Vagina (tissue), 2 donors: Measurements from ENCODE around the gene PPP2R2D. TPM values are rescaled to one million over a fixed set of nuclear protein-coding genes. Genes with fewer than 3 reads are reported as not detected.
A peak's percentile ranks its signal among the peaks of the same experiment; 100 is the strongest.

Experiments used
- DNase-seq, 2 donors: peaks; one replicate each; pipeline ENCODE4 v3.0.0-alpha.2; 2017; ENCODE audit errors: extremely low spot score in 2 of 2
- H3K27ac ChIP-seq: fragments of 200-600 bp; sonication (generic); one replicate; pipeline ENCODE4 v1.5.1; 2019
- H3K27me3 ChIP-seq: fragments of 200-600 bp; sonication (generic); one replicate; pipeline ENCODE4 v1.5.1; 2019
- H3K36me3 ChIP-seq, 2 donors: fragments of 200-600 bp; sonication (generic); one replicate each; pipeline ENCODE4 v1.5.1; 2017 to 2019
- H3K4me1 ChIP-seq: fragments of 200-600 bp; sonication (generic); one replicate; pipeline ENCODE4 v1.5.1; 2019
- H3K4me3 ChIP-seq, 2 donors: fragments of 200-600 bp; sonication (generic); 1 replicate in 1 of 2; 2 replicates in 1 of 2; pipeline ENCODE4 v1.5.1; 2016 to 2019
- H3K9me3 ChIP-seq: fragments of 200-600 bp; sonication (generic); one replicate; pipeline ENCODE4 v1.5.1; 2019
- CTCF ChIP-seq, 3 experiments: fragments of 450-650 bp in 2 of 3; fragments of 200-600 bp in 1 of 3; sonication (generic) in 1 of 3; IDR thresholded peaks; one replicate each; pipeline ENCODE4 v1.5.1; 2017 to 2019; ENCODE audit warnings: antibody characterized with exemption in 3 of 3, mild to moderate bottlenecking in 2 of 3, moderate library complexity in 2 of 3
- POLR2A ChIP-seq, 2 donors: fragments of 450-650 bp; IDR thresholded peaks; one replicate each; pipeline ENCODE4 v1.6.1; 2017; ENCODE audit warnings: antibody characterized with exemption in 2 of 2, mild to moderate bottlenecking in 2 of 2, moderate library complexity in 2 of 2
- POLR2AphosphoS5 ChIP-seq, 2 donors: sonication (generic); formaldehyde crosslinking; IDR thresholded peaks; one replicate each; pipeline ENCODE4 v1.9.0; 2017; ENCODE audit warnings: antibody characterized with exemption in 2 of 2, mild to moderate bottlenecking in 2 of 2, low read depth in 1 of 2; ENCODE audit not compliant: insufficient read depth in 1 of 2
- intact Hi-C: fragments of 100-400 bp; cut with DNase I; formaldehyde crosslinking; loops from one replicate; pipeline ENCODE4 v1.15.1; 2023
- total RNA-seq: library from RNA; depleted of rRNA; stranded (reverse); fragments of >200 nt; gene quantifications from one replicate; pipeline ENCODE4 v1.2.3, GENCODE V29; 2016

Gene PPP2R2D
- total RNA-seq, 1 donor from 2014 or later: 49.4 TPM

DNA sequence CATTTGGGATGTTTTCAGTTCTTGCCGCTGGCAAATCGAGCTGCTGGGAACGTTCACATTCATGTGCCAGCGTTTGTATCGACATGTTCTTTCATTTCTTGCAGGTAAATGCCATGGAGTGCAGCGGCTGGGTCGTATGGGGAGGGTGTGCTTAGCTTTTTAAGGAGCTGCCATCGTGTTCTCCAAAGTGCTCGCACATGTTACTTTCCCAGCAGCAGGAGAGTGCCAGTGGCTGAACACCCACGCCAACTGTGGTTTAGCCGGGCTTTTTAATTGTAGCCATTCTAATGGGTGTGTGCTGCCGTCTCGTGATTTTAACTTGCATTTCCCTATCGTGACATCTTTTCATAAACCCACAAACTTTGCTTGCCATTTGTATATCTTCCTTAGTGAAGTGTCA, 92.5 kb downstream of the PPP2R2D start:
- no peaks in the 10 kb centered on the region for H3K36me3 ChIP-seq
- intact Hi-C loops: no loop called here
- H3K27me3 ChIP-seq: no peaks in the 10 kb centered on the region
- H3K4me3 ChIP-seq: no peak overlapping the region
- H3K9me3 ChIP-seq: no peaks in the 10 kb centered on the region
- no peak overlapping the region for H3K27ac ChIP-seq
- no peak for DNase-seq
- peaks cover 14% of the 10 kb centered on the region for H3K4me1 ChIP-seq
- TF ChIP-seq POLR2A (IDR thresholded peaks at IDR 0.05) (no peak), CTCF (IDR thresholded peaks at IDR 0.05) (no peak), POLR2AphosphoS5 (IDR thresholded peaks at IDR 0.05; ENCODE audit: insufficient read depth in 1 of 2, low read depth in 1 of 2) (no peak)

GRCh38 chr10:131994435-131994834, 93.6 kb downstream of the PPP2R2D start:
- TF ChIP-seq CTCF (IDR thresholded peaks at IDR 0.05) (no peak), POLR2AphosphoS5 (IDR thresholded peaks at IDR 0.05; ENCODE audit: insufficient read depth in 1 of 2, low read depth in 1 of 2) (no peak), POLR2A (IDR thresholded peaks at IDR 0.05) (no peak)
- no peaks in the 10 kb centered on the region for H3K9me3 ChIP-seq
- intact Hi-C loops: no loop called here
- H3K27me3 ChIP-seq: no peaks in the 10 kb centered on the region
- H3K4me1 ChIP-seq: peaks cover 25% of the 10 kb centered on the region
- H3K36me3 ChIP-seq: no peaks in the 10 kb centered on the region
- DNase-seq: no peak
- no peak overlapping the region for H3K27ac ChIP-seq
- H3K4me3 ChIP-seq: no peak overlapping the region

- peak overlapping the region; percentile 1 to 9 for H3K4me3 ChIP-seq
- H3K36me3 ChIP-seq: no peaks in the 10 kb centered on the region
- no peak for DNase-seq
- TF ChIP-seq POLR2A (IDR thresholded peaks at IDR 0.05): no peak
- no peak for TF ChIP-seq POLR2AphosphoS5 (IDR thresholded peaks at IDR 0.05; ENCODE audit: insufficient read depth in 1 of 2, low read depth in 1 of 2)
- H3K4me1 ChIP-seq: peaks cover 25% of the 10 kb centered on the region
- H3K27ac ChIP-seq: peak overlapping the region; percentile 78
- intact Hi-C loops: no loop called here
- no peaks in the 10 kb centered on the region for H3K9me3 ChIP-seq
- H3K27me3 ChIP-seq: no peaks in the 10 kb centered on the region
These were observed 95.9 kb downstream of the PPP2R2D start for GRCh38 chr10:131996466-131997365.

DNA sequence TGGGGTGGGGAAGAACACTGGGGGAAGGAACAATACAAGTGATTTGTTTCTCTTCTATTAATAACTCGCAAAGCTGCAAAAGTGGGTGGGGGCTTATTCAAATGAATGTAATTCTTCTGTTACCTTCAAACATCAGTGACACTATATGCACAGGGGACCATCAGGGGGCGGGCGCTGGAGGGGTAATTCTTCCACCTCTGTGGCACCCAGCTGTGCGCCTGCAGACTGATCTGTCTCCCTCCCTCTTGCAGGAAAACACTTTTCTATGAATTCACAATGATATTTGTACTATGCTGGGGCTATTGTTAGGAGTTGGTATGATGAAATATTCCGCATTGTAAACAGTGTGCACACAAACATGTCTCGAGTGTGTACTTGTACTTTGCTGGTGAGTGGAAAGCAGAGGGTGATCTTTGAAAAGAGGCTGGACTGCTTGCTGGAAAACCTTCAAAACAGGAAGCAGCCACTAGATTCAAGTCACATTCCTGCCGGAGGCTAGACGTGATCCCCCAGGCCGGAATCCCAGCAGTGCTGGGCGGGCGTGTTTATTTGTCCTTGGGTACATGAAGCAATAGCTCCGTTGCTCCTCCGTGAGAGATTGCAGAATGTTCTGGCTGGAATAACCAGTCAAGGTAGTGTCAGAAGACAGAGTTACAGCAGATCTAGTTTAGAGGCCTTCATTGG, 96.7 kb downstream of the PPP2R2D start:
- TF ChIP-seq POLR2AphosphoS5 (IDR thresholded peaks at IDR 0.05; ENCODE audit: insufficient read depth in 1 of 2, low read depth in 1 of 2): peak; percentile 47 to 91
- TF ChIP-seq POLR2A (IDR thresholded peaks at IDR 0.05): no peak
- TF ChIP-seq CTCF (IDR thresholded peaks at IDR 0.05): no peak
- Histone ChIP-seq H3K36me3 (no peaks in the 10 kb centered on the region), H3K9me3 (no peaks in the 10 kb centered on the region), H3K27ac (peak overlapping the region; percentile 78), H3K27me3 (no peaks in the 10 kb centered on the region), H3K4me1 (peaks cover 25% of the 10 kb centered on the region), H3K4me3 (peak overlapping the region; percentile 1 to 9)
- peak in 1 of 2 donors; percentile 97 for DNase-seq
- intact Hi-C loops: no loop called here

DNA sequence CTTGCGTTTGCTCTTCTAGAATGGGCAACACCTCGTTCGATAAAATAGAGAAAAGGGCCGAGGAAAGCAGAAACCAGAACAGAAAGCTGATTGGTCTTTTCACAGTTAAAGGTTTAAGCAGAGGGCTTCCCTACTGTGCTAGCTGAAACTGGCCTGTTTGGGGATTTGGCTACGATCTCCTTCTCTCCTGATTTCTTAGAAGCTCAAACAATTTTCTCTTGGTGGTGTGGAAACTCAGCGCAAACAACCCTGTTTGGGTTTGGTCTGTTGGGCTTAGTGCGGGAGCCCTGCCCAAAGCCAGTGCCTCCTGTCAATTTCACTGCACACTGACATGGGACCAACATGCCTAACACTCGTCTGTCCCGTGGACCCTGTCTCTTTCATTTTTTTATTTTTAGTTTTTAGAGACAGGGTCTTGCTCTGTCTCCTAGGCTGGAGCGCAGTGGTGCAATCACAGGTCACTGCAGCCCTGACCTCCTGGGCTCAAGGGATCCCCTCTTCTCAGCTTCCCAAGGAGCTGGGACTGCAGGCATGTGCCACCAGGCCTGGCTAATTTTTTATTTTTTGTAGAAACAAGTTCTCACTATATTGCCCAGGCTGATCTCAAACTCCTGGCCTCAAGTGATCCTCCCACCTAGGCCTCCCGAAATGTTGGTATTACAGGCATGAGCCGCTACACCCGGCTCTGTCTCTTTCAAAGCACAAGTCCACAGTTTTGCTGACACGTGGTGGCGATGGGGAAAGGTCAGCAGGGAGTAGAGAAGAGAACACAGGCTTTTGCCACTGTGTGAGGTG, 97.4 kb downstream of the PPP2R2D start:
- peak overlapping the region in 1 of 2 donors; percentile 1 for H3K4me3 ChIP-seq
- H3K27ac ChIP-seq: peak overlapping the region; percentile 78
- intact Hi-C loops: no loop called here
- DNase-seq: no peak
- no peaks in the 10 kb centered on the region for H3K27me3 ChIP-seq
- TF ChIP-seq POLR2A (IDR thresholded peaks at IDR 0.05): no peak
- TF ChIP-seq CTCF (IDR thresholded peaks at IDR 0.05): no peak
- TF ChIP-seq POLR2AphosphoS5 (IDR thresholded peaks at IDR 0.05; ENCODE audit: insufficient read depth in 1 of 2, low read depth in 1 of 2): no peak
- H3K4me1 ChIP-seq: peaks cover 25% of the 10 kb centered on the region
- no peaks in the 10 kb centered on the region for H3K36me3 ChIP-seq
- no peaks in the 10 kb centered on the region for H3K9me3 ChIP-seq
